ENCODE results near the gene GIMAP6.

The GIMAP6 gene

GRCh38 chr7:150645259-150646020, 13.3 kb upstream of the GIMAP6 start:
- Histone ChIP-seq H3K36me3 (replicated peaks; ENCODE audit: insufficient read depth, low read length) (no peaks in the 10 kb centered on the region), H3F3A (ENCODE audit: insufficient read depth, low read length) (no peaks in the 10 kb centered on the region), H3K27me3 (replicated peaks; ENCODE audit: insufficient read depth, low read length) (no peaks in the 10 kb centered on the region), H3K4me2 (ENCODE audit: low read depth, low read length) (no peak overlapping the region), H2AFZ (ENCODE audit: low read length) (no peak overlapping the region), H4K20me1 (ENCODE audit: insufficient read depth, low read length) (no peaks in the 10 kb centered on the region), H3K4me1 (ENCODE audit: low read length) (no peaks in the 10 kb centered on the region), H3K27ac (ENCODE audit: low read length) (no peak overlapping the region), H3K9ac (ENCODE audit: low read length) (no peak overlapping the region), H3K4me3 (ENCODE audit: low read length) (no peak overlapping the region), H3K9me3 (replicated peaks; ENCODE audit: insufficient read depth, low read length) (no peaks in the 10 kb centered on the region), H3K79me2 (ENCODE audit: low read length) (no peaks in the 10 kb centered on the region), H3K9me2 (replicated peaks; ENCODE audit: insufficient read depth, low read length) (no peaks in the 10 kb centered on the region)
- TF ChIP-seq EZH2 (optimal IDR thresholded peaks at IDR 0.05; ENCODE audit: low read depth, low read length) (no peak), EZH2phosphoT487 (IDR thresholded peaks at IDR 0.05; ENCODE audit: low read length) (no peak), CTCF (IDR thresholded peaks at IDR 0.05; ENCODE audit: low read length) (no peak)
- no peak for DNase-seq

GRCh38 chr7:150642926-150643325, 10.7 kb upstream of the GIMAP6 start:
- Histone ChIP-seq H3K4me3 (ENCODE audit: low read length) (no peak overlapping the region), H3K9ac (ENCODE audit: low read length) (no peak overlapping the region), H3K36me3 (replicated peaks; ENCODE audit: insufficient read depth, low read length) (no peaks in the 10 kb centered on the region), H3K9me2 (replicated peaks; ENCODE audit: insufficient read depth, low read length) (no peaks in the 10 kb centered on the region), H3K4me2 (ENCODE audit: low read depth, low read length) (no peak overlapping the region), H3K4me1 (ENCODE audit: low read length) (no peaks in the 10 kb centered on the region), H4K20me1 (ENCODE audit: insufficient read depth, low read length) (no peaks in the 10 kb centered on the region), H3K79me2 (ENCODE audit: low read length) (no peaks in the 10 kb centered on the region), H3F3A (ENCODE audit: insufficient read depth, low read length) (no peaks in the 10 kb centered on the region), H3K27me3 (replicated peaks; ENCODE audit: insufficient read depth, low read length) (no peaks in the 10 kb centered on the region), H3K27ac (ENCODE audit: low read length) (no peak overlapping the region), H2AFZ (ENCODE audit: low read length) (no peak overlapping the region), H3K9me3 (replicated peaks; ENCODE audit: insufficient read depth, low read length) (no peaks in the 10 kb centered on the region)
- no peak for TF ChIP-seq CTCF (IDR thresholded peaks at IDR 0.05; ENCODE audit: low read length)
- TF ChIP-seq EZH2phosphoT487 (IDR thresholded peaks at IDR 0.05; ENCODE audit: low read length), result no peak
- TF ChIP-seq EZH2 (optimal IDR thresholded peaks at IDR 0.05; ENCODE audit: low read depth, low read length), result no peak
- no peak for DNase-seq

- no peaks in the 10 kb centered on the region for H3F3A ChIP-seq (ENCODE audit: insufficient read depth, low read length)
- no peaks in the 10 kb centered on the region for H3K4me1 ChIP-seq (ENCODE audit: low read length)
- no peak for TF ChIP-seq EZH2phosphoT487 (IDR thresholded peaks at IDR 0.05; ENCODE audit: low read length)
- no peak for TF ChIP-seq EZH2 (optimal IDR thresholded peaks at IDR 0.05; ENCODE audit: low read depth, low read length)
- TF ChIP-seq CTCF (IDR thresholded peaks at IDR 0.05; ENCODE audit: low read length), result no peak
- H3K27ac ChIP-seq (ENCODE audit: low read length), result no peak overlapping the region
- no peaks in the 10 kb centered on the region for H4K20me1 ChIP-seq (ENCODE audit: insufficient read depth, low read length)
- no peak overlapping the region for H3K4me2 ChIP-seq (ENCODE audit: low read depth, low read length)
- H3K4me3 ChIP-seq (ENCODE audit: low read length), result no peak overlapping the region
- DNase-seq, result no peak
- no peaks in the 10 kb centered on the region for H3K9me3 ChIP-seq (replicated peaks; ENCODE audit: insufficient read depth, low read length)
- no peaks in the 10 kb centered on the region for H3K36me3 ChIP-seq (replicated peaks; ENCODE audit: insufficient read depth, low read length)
- H3K9me2 ChIP-seq (replicated peaks; ENCODE audit: insufficient read depth, low read length), result no peaks in the 10 kb centered on the region
- no peak overlapping the region for H3K9ac ChIP-seq (ENCODE audit: low read length)
- no peaks in the 10 kb centered on the region for H3K27me3 ChIP-seq (replicated peaks; ENCODE audit: insufficient read depth, low read length)
- no peak overlapping the region for H2AFZ ChIP-seq (ENCODE audit: low read length)
- H3K79me2 ChIP-seq (ENCODE audit: low read length), result no peaks in the 10 kb centered on the region
Measured at GRCh38 chr7:150641854-150642253, 9.7 kb upstream of the GIMAP6 start.

Data from MM.1S (cell line).